HL-60 (cell line): Measurements from ENCODE around the gene RBMXL2.

Experiments
- GABPA ChIP-seq: IDR thresholded peaks from 2 replicates; pipeline ENCODE4 v1.6.1; 2012; ENCODE audit warnings: low read depth
- POLR2AphosphoS5 ChIP-seq: IDR thresholded peaks from 2 replicates; pipeline ENCODE4 v1.6.1; 2012; ENCODE audit warnings: low read depth
- SPI1 ChIP-seq: IDR thresholded peaks from 2 replicates; pipeline ENCODE4 v1.6.1; 2012; ENCODE audit warnings: low read depth, mild to moderate bottlenecking, borderline replicate concordance
- TF ChIP-seq, protein P1 (sequence below): IDR thresholded peaks from one replicate; pipeline ENCODE4 v1.5.1; 2011; ENCODE audit warnings: low read length, control low read depth, inconsistent platforms; ENCODE audit not compliant: insufficient read depth
- TF ChIP-seq, protein P2 (sequence below): IDR thresholded peaks from 2 replicates; pipeline ENCODE4 v1.6.1; 2012; ENCODE audit warnings: low read depth; ENCODE audit not compliant: insufficient replicate concordance

DNA sequence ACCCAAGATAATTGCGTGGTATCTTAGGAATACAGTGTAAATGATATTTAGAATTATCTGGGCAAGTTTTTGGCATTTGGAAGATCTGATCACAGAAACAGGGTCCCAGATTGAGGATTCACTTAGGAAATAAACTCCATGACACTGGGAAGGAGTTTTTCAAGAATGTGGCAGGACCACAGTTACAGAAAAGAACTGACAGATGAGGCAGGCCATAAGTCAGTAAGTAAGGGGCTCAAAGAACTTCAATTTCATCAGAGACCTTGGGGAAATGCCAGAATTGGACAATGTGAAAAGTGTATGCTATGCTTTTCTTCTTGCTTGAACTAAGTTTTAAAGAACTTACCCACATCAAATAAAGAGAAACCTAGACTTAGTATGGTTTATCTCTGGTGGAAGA lies 49.3 kb downstream of the RBMXL2 start:
- TF ChIP-seq POLR2AphosphoS5, result no peak
- TF ChIP-seq, protein P1, sequence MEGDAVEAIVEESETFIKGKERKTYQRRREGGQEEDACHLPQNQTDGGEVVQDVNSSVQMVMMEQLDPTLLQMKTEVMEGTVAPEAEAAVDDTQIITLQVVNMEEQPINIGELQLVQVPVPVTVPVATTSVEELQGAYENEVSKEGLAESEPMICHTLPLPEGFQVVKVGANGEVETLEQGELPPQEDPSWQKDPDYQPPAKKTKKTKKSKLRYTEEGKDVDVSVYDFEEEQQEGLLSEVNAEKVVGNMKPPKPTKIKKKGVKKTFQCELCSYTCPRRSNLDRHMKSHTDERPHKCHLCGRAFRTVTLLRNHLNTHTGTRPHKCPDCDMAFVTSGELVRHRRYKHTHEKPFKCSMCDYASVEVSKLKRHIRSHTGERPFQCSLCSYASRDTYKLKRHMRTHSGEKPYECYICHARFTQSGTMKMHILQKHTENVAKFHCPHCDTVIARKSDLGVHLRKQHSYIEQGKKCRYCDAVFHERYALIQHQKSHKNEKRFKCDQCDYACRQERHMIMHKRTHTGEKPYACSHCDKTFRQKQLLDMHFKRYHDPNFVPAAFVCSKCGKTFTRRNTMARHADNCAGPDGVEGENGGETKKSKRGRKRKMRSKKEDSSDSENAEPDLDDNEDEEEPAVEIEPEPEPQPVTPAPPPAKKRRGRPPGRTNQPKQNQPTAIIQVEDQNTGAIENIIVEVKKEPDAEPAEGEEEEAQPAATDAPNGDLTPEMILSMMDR, result no peak
- no peak for TF ChIP-seq GABPA
- TF ChIP-seq, protein P2, sequence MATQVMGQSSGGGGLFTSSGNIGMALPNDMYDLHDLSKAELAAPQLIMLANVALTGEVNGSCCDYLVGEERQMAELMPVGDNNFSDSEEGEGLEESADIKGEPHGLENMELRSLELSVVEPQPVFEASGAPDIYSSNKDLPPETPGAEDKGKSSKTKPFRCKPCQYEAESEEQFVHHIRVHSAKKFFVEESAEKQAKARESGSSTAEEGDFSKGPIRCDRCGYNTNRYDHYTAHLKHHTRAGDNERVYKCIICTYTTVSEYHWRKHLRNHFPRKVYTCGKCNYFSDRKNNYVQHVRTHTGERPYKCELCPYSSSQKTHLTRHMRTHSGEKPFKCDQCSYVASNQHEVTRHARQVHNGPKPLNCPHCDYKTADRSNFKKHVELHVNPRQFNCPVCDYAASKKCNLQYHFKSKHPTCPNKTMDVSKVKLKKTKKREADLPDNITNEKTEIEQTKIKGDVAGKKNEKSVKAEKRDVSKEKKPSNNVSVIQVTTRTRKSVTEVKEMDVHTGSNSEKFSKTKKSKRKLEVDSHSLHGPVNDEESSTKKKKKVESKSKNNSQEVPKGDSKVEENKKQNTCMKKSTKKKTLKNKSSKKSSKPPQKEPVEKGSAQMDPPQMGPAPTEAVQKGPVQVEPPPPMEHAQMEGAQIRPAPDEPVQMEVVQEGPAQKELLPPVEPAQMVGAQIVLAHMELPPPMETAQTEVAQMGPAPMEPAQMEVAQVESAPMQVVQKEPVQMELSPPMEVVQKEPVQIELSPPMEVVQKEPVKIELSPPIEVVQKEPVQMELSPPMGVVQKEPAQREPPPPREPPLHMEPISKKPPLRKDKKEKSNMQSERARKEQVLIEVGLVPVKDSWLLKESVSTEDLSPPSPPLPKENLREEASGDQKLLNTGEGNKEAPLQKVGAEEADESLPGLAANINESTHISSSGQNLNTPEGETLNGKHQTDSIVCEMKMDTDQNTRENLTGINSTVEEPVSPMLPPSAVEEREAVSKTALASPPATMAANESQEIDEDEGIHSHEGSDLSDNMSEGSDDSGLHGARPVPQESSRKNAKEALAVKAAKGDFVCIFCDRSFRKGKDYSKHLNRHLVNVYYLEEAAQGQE, result no peak
- TF ChIP-seq SPI1, result no peak
